ENCODE data around the gene TRMT2B. TPM values are rescaled to one million over a fixed set of nuclear protein-coding genes. Genes with fewer than 3 reads are reported as not detected.

The TRMT2B gene
- total and polyA plus RNA-seq, 10 of the 15 experiments (the other 5 are each of a cell fraction or from before 2014, with no cell fraction given) = 2.5 to 14.2 (median 11.5) TPM

GRCh38 chrX:101025126-101025525, 26.8 kb downstream of the TRMT2B start (continued):
- TF ChIP-seq SKIL (IDR thresholded peaks at IDR 0.05; ENCODE audit: low read depth, poor library complexity, severe bottlenecking) (no peak), PBX3 (IDR thresholded peaks at IDR 0.05; ENCODE audit: insufficient replicate concordance, low read depth, low read length) (no peak), ZZZ3 (IDR thresholded peaks at IDR 0.05; ENCODE audit: control insufficient read depth, insufficient read length, low read depth) (no peak)

- BruUV-seq (replicated peaks) = no TSS peak
- RAD21 ChIA-PET (ENCODE audit: unreplicated experiment) = no interaction called here
- H3K27ac ChIP-seq (ENCODE audit: control insufficient read depth, insufficient read depth) = no peak overlapping the region
- CTCF ChIA-PET = no interaction called here
- in situ Hi-C loops (cut with MboI) = no loop called here
- no peak overlapping the region for H3K4me2 ChIP-seq (ENCODE audit: control insufficient read depth, insufficient read depth)
- FAIRE-seq = no peak
- no peaks in the 10 kb centered on the region for H4K20me1 ChIP-seq (ENCODE audit: control insufficient read depth, insufficient read depth)
- intact Hi-C loops (cut with micrococcal nuclease; ENCODE audit: unreplicated experiment) = no loop called here
- H3K4me3 ChIP-seq = no peak overlapping the region
- H3K9me3 ChIP-seq (replicated peaks; ENCODE audit: control insufficient read depth, insufficient read depth, low read length) = no peaks in the 10 kb centered on the region
- SMC1A ChIA-PET (ENCODE audit: uncharacterized antibody, unreplicated experiment) = interaction anchor here (1.3 kb wide), 1 partner anchor 50 kb away, joined by 3 read pairs; no protein-coding TSS in a partner anchor
- DNase-seq (ENCODE audit: low read depth, low spot score) = no peak
- H2AFZ ChIP-seq (ENCODE audit: control insufficient read depth, low read depth, low read length) = no peak overlapping the region
- no peaks in the 10 kb centered on the region for H3K27me3 ChIP-seq (replicated peaks in 1 of 2; ENCODE audit: control insufficient read depth in 2 of 2, insufficient read depth in 2 of 2, low read length in 1 of 2)
- ATAC-seq = no peak
- POLR2A ChIA-PET = no interaction called here
- 98% methylated on average over 3 of the region's 3 CpGs for WGBS (ENCODE audit: insufficient coverage, insufficient replicate concordance, low lambda C conversion rate, missing lambda C conversion rate)
- no peak overlapping the region for H3K9ac ChIP-seq (ENCODE audit: control insufficient read depth, insufficient read depth, low read length)
- no peaks in the 10 kb centered on the region for H3K79me2 ChIP-seq (ENCODE audit: control insufficient read depth, insufficient read depth, low read length)
- no peaks in the 10 kb centered on the region for H3K4me1 ChIP-seq (ENCODE audit: control insufficient read depth, insufficient read depth, low read length)
- no peaks in the 10 kb centered on the region; a peak in 2 of 4 replicates for H3K36me3 ChIP-seq (ENCODE audit: control insufficient read depth in 2 of 2, insufficient read depth in 2 of 2, low read length in 1 of 2)
- TF ChIP-seq CEBPB (IDR thresholded peaks at IDR 0.05; ENCODE audit: borderline replicate concordance in 1 of 2, low read depth in 2 of 2, low read length in 2 of 2) (no peak), ZNF274 (IDR thresholded peaks at IDR 0.05; ENCODE audit: insufficient read depth, insufficient read length) (no peak), CREB1 (IDR thresholded peaks at IDR 0.05; ENCODE audit: low read depth) (no peak), ESRRA (IDR thresholded peaks at IDR 0.05; ENCODE audit: low read length) (no peak), MAX (IDR thresholded peaks at IDR 0.05; ENCODE audit: low read depth, low read length) (no peak), ZBTB33 (IDR thresholded peaks at IDR 0.05) (no peak), ATF2 (IDR thresholded peaks at IDR 0.05; ENCODE audit: low read length) (no peak), FOXK2 (IDR thresholded peaks at IDR 0.05) (no peak), SREBF1 (IDR thresholded peaks at IDR 0.05; ENCODE audit: low read length) (no peak), ZNF24 (IDR thresholded peaks at IDR 0.05) (no peak), SIN3A (IDR thresholded peaks at IDR 0.05; ENCODE audit: low read depth, low read length) (no peak), ATF7 (IDR thresholded peaks at IDR 0.05; ENCODE audit: low read depth) (no peak), RAD51 (IDR thresholded peaks at IDR 0.05) (no peak)
Observed at GRCh38 chrX:101022020-101022419, 29.9 kb downstream of the TRMT2B start.

Data from GM12878 (cell line).